Measurements from ENCODE around the gene SLC35E3.

The SLC35E3 gene

GRCh38 chr12:68745904-68746571 is at the start of gene SLC35E3:
TSS of gene SLC35E3 (plus strand) at chr12:68746176. CDS start at chr12:68746378, 202 bp downstream.
- peak; percentile 94 for DNase-seq (ENCODE audit: low spot score)

GRCh38 chr12:68699486-68699885 is 46.5 kb upstream of the SLC35E3 start:
- no peak for DNase-seq (ENCODE audit: low spot score)

GRCh38 chr12:68727776-68728175 is 18.2 kb upstream of the SLC35E3 start:
- DNase-seq (ENCODE audit: low spot score) = no peak

- no peak for DNase-seq (ENCODE audit: low spot score)
Observed at GRCh38 chr12:68733661-68734071, 12.3 kb upstream of the SLC35E3 start.

GRCh38 chr12:68739891-68740290 is 6.1 kb upstream of the SLC35E3 start:
- DNase-seq (ENCODE audit: low spot score) = no peak

- DNase-seq (ENCODE audit: low spot score) = no peak
Observed at GRCh38 chr12:68743356-68743755, 2.6 kb upstream of the SLC35E3 start.

GRCh38 chr12:68745376-68745903 is 536 bp upstream of the SLC35E3 start:
- no peak for DNase-seq (ENCODE audit: low spot score)

GRCh38 chr12:68746572-68747180 is 700 bp downstream of the SLC35E3 start:
- peak; percentile 80 for DNase-seq (ENCODE audit: low spot score)

- DNase-seq (ENCODE audit: low spot score) = no peak
Observed at GRCh38 chr12:68749443-68749842, 3.5 kb downstream of the SLC35E3 start.

GRCh38 chr12:68749861-68750260 is 3.9 kb downstream of the SLC35E3 start:
- no peak for DNase-seq (ENCODE audit: low spot score)

- no peak for DNase-seq (ENCODE audit: low spot score)
Observed at GRCh38 chr12:68750506-68750905, 4.5 kb downstream of the SLC35E3 start.

GRCh38 chr12:68755536-68756243 is 9.7 kb downstream of the SLC35E3 start:
- DNase-seq (ENCODE audit: low spot score) = no peak

GRCh38 chr12:68759852-68760251 is 13.9 kb downstream of the SLC35E3 start:
- no peak for DNase-seq (ENCODE audit: low spot score)

GRCh38 chr12:68760806-68761441 is 14.9 kb downstream of the SLC35E3 start:
- no peak for DNase-seq (ENCODE audit: low spot score)

GRCh38 chr12:68761442-68761812 is 15.5 kb downstream of the SLC35E3 start:
- no peak for DNase-seq (ENCODE audit: low spot score)

GRCh38 chr12:68761901-68762630 is 16.1 kb downstream of the SLC35E3 start:
- DNase-seq (ENCODE audit: low spot score) = no peak

- DNase-seq (ENCODE audit: low spot score) = no peak
Observed at GRCh38 chr12:68762691-68763090, 16.7 kb downstream of the SLC35E3 start.

- no peak for DNase-seq (ENCODE audit: low spot score)
Observed at GRCh38 chr12:68765696-68766095, 19.7 kb downstream of the SLC35E3 start.

- DNase-seq (ENCODE audit: low spot score) = no peak
Observed at GRCh38 chr12:68766646-68767045, 20.7 kb downstream of the SLC35E3 start.

- no peak for DNase-seq (ENCODE audit: low spot score)
Observed at GRCh38 chr12:68767191-68767590, 21.2 kb downstream of the SLC35E3 start.

- no peak for DNase-seq (ENCODE audit: low spot score)
Observed at GRCh38 chr12:68768431-68768939, 22.5 kb downstream of the SLC35E3 start.

GRCh38 chr12:68769941-68770340 is 24.0 kb downstream of the SLC35E3 start:
- no peak for DNase-seq (ENCODE audit: low spot score)

Data from left forelimb (tissue), 1 donor.